ENCODE measurements around the gene HOATZ. TPM values are rescaled to one million over a fixed set of nuclear protein-coding genes. Genes with fewer than 3 reads are reported as not detected.

The HOATZ gene
- total RNA-seq, 1 donor from 2014 or later = not detected

GRCh38 chr11:111574373-111575225 is 60.0 kb downstream of the HOATZ start:
- no peak for DNase-seq (ENCODE audit: low spot score)
- Mint-ChIP-seq H3K4me3 (ENCODE audit: low read depth) (no peak overlapping the region), H3K27me3 (ENCODE audit: low read depth) (peaks cover 6% of the 10 kb centered on the region), H3K4me1 (ENCODE audit: low read depth) (no peaks in the 10 kb centered on the region), H3K9me3 (no peaks in the 10 kb centered on the region), H3K27ac (no peak overlapping the region), H3K36me3 (ENCODE audit: low read depth) (no peaks in the 10 kb centered on the region)
- intact Hi-C loops (cut with micrococcal nuclease) = loop anchor here (2.0 kb wide), 1 partner anchor 14 kb away; no protein-coding TSS in a partner anchor

GRCh38 chr11:111575740-111576139 is 61.2 kb downstream of the HOATZ start:
- H3K4me3 Mint-ChIP-seq (ENCODE audit: low read depth) = no peak overlapping the region
- H3K27ac Mint-ChIP-seq = no peak overlapping the region
- DNase-seq (ENCODE audit: low spot score) = no peak
- no peaks in the 10 kb centered on the region for H3K36me3 Mint-ChIP-seq (ENCODE audit: low read depth)
- intact Hi-C loops (cut with micrococcal nuclease) = loop anchor here (2.0 kb wide), 1 partner anchor 13 kb away; no protein-coding TSS in a partner anchor
- no peaks in the 10 kb centered on the region for H3K4me1 Mint-ChIP-seq (ENCODE audit: low read depth)
- no peaks in the 10 kb centered on the region for H3K9me3 Mint-ChIP-seq
- peaks cover 4% of the 10 kb centered on the region for H3K27me3 Mint-ChIP-seq (ENCODE audit: low read depth)

- H3K27me3 Mint-ChIP-seq (ENCODE audit: low read depth) = peaks cover 4% of the 10 kb centered on the region
- H3K9me3 Mint-ChIP-seq = no peaks in the 10 kb centered on the region
- H3K4me3 Mint-ChIP-seq (ENCODE audit: low read depth) = no peak overlapping the region
- no peak overlapping the region for H3K27ac Mint-ChIP-seq
- intact Hi-C loops (cut with micrococcal nuclease) = no loop called here
- no peaks in the 10 kb centered on the region for H3K36me3 Mint-ChIP-seq (ENCODE audit: low read depth)
- DNase-seq (ENCODE audit: low spot score) = no peak
- no peaks in the 10 kb centered on the region for H3K4me1 Mint-ChIP-seq (ENCODE audit: low read depth)
These were observed 63.2 kb downstream of the HOATZ start for GRCh38 chr11:111577821-111578220.

- Mint-ChIP-seq H3K27ac (no peak overlapping the region), H3K4me1 (ENCODE audit: low read depth) (peaks cover under 1% of the 10 kb centered on the region), H3K27me3 (ENCODE audit: low read depth) (peaks cover 2% of the 10 kb centered on the region), H3K9me3 (no peaks in the 10 kb centered on the region), H3K36me3 (ENCODE audit: low read depth) (no peaks in the 10 kb centered on the region), H3K4me3 (ENCODE audit: low read depth) (no peak overlapping the region)
- DNase-seq (ENCODE audit: low spot score) = no peak
- intact Hi-C loops (cut with micrococcal nuclease) = no loop called here
These were observed 66.8 kb downstream of the HOATZ start for GRCh38 chr11:111581341-111581740.

GRCh38 chr11:111582163-111582562 is 67.6 kb downstream of the HOATZ start:
- H3K9me3 Mint-ChIP-seq = no peaks in the 10 kb centered on the region
- DNase-seq (ENCODE audit: low spot score) = no peak
- peaks cover 2% of the 10 kb centered on the region for H3K27me3 Mint-ChIP-seq (ENCODE audit: low read depth)
- H3K4me1 Mint-ChIP-seq (ENCODE audit: low read depth) = peaks cover 2% of the 10 kb centered on the region
- no peaks in the 10 kb centered on the region for H3K36me3 Mint-ChIP-seq (ENCODE audit: low read depth)
- H3K27ac Mint-ChIP-seq = no peak overlapping the region
- no peak overlapping the region for H3K4me3 Mint-ChIP-seq (ENCODE audit: low read depth)
- intact Hi-C loops (cut with micrococcal nuclease) = no loop called here

- peaks cover 2% of the 10 kb centered on the region for H3K27me3 Mint-ChIP-seq (ENCODE audit: low read depth)
- intact Hi-C loops (cut with micrococcal nuclease) = no loop called here
- no peak overlapping the region for H3K4me3 Mint-ChIP-seq (ENCODE audit: low read depth)
- H3K9me3 Mint-ChIP-seq = no peaks in the 10 kb centered on the region
- H3K36me3 Mint-ChIP-seq (ENCODE audit: low read depth) = no peaks in the 10 kb centered on the region
- H3K27ac Mint-ChIP-seq = no peak overlapping the region
- peaks cover 2% of the 10 kb centered on the region for H3K4me1 Mint-ChIP-seq (ENCODE audit: low read depth)
- no peak for DNase-seq (ENCODE audit: low spot score)
These were observed 68.3 kb downstream of the HOATZ start for GRCh38 chr11:111582881-111583280.

- peaks cover 5% of the 10 kb centered on the region for H3K27me3 Mint-ChIP-seq (ENCODE audit: low read depth)
- no peaks in the 10 kb centered on the region for H3K9me3 Mint-ChIP-seq
- no peak overlapping the region for H3K27ac Mint-ChIP-seq
- peaks cover 2% of the 10 kb centered on the region for H3K4me1 Mint-ChIP-seq (ENCODE audit: low read depth)
- no peak for DNase-seq (ENCODE audit: low spot score)
- H3K36me3 Mint-ChIP-seq (ENCODE audit: low read depth) = no peaks in the 10 kb centered on the region
- no peak overlapping the region for H3K4me3 Mint-ChIP-seq (ENCODE audit: low read depth)
- intact Hi-C loops (cut with micrococcal nuclease) = no loop called here
These were observed 70.8 kb downstream of the HOATZ start for GRCh38 chr11:111585371-111585770.

- intact Hi-C loops (cut with micrococcal nuclease) = loop anchor here (1.0 kb wide), 2 partner anchors 191 to 255 kb away; no protein-coding TSS in a partner anchor
These were observed 71.8 kb downstream of the HOATZ start for GRCh38 chr11:111586388-111586831.

More at GRCh38 chr11:111586388-111586831, 71.8 kb downstream of the HOATZ start:
- no peak overlapping the region for H3K4me3 Mint-ChIP-seq (ENCODE audit: low read depth)
- H3K27ac Mint-ChIP-seq = no peak overlapping the region
- no peaks in the 10 kb centered on the region for H3K36me3 Mint-ChIP-seq (ENCODE audit: low read depth)
- no peaks in the 10 kb centered on the region for H3K9me3 Mint-ChIP-seq
- H3K27me3 Mint-ChIP-seq (ENCODE audit: low read depth) = peaks cover 5% of the 10 kb centered on the region
- H3K4me1 Mint-ChIP-seq (ENCODE audit: low read depth) = peaks cover 2% of the 10 kb centered on the region
- no peak for DNase-seq (ENCODE audit: low spot score)

Other genes with a start within 250 kb of the HOATZ start
- gene POU2AF3, start 216.2 kb upstream of the HOATZ start, total RNA-seq = 0.16 TPM in 1 of 2 replicates, not detected in the other
- 35.2 and 37.2 TPM in 2 replicates for gene POU2AF1, start 135.5 kb upstream of the HOATZ start, total RNA-seq
- not detected in 2 replicates for gene BTG4, start 2.4 kb upstream of the HOATZ start, total RNA-seq
- 15.8 and 16.5 TPM in 2 replicates for gene LAYN, start 25.9 kb downstream of the HOATZ start, total RNA-seq
- 9.9 TPM in 2 replicates for gene SIK2, start 87.7 kb downstream of the HOATZ start, total RNA-seq

Measured in activated T-helper 2 cell treated with anti-CD3 and anti-CD28 coated beads, Interferon-gamma antibody, Interleukin-2, Interleukin-4, amounts not matched to agents 10 μg/mL and 5 μg/mL and 100 μg/mL, durations not matched to agents 14 hours and 24 hours and 36 hours (primary cell).